ENCODE measurements around the gene TMEM91. TPM values are rescaled to one million over a fixed set of nuclear protein-coding genes. Genes with fewer than 3 reads are reported as not detected.

The TMEM91 gene
- total and polyA plus RNA-seq, 9 of the 15 experiments (the other 6 are each of a cell fraction or from before 2014, with no cell fraction given) = 1.2 to 5.2 (median 2.7) TPM

DNA sequence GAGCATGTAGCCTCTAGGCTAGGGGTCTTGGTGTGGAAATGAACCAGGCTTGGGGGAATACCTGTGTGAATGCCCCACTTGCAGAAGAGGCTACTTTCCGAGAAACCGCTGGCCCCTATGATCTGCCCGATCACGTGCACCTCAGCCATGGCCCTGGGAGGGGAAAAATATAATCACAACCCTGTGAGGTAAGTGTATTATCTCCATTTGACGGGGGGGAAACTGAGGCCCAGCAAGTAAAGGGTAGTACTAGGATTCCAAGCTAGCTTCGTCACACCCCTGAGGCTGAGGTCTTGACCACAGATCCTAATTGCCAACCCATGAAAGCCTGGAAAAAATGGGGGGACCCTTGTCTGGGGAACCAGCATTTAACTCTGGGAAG, 13.0 kb upstream of the TMEM91 start (continued):
- no peak for TF ChIP-seq ZNF282 (CRISPR knock-in tag; IDR thresholded peaks at IDR 0.05)

DNA sequence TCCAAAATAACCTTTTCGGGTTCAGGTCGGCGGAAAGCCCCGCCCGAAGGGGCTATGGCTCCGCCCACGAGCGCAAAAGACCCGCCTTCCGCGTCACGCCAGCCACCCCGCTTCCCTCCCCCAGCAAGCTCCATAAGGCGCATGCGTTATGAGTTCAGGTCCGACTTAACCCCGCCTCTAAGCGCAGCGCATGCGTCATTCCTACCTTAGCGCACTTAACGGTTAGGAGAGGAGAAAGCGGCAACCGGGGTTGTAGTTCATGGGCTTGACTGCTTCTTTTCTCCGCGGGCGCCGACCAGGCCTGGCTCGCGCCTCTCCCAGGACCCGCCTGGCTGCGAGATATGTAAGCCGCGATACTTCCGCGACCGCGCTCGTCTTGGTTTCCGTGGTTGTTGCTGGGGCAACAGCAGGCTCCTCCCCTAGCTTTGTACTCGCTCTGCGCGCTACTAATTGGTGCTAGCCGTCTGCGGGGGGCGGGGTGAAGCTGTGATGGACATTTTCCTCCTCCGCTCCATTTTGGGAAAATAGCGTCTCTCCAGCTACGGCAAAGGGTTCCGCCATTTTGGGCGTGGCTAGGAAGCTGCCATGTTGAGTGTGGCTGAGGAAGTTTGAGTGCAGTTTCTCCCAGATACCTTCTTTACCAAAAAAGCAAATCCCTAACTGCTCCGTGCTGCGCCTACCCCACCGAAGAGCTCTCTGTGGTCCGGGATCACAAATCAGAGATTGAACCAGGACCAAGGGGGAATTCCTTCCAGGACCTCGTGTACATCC, 12.4 kb upstream of the TMEM91 start, which contains the start of gene B9D2:
Gene B9D2 (minus strand): TSS at position 397 of the 771 bp plus-strand sequence. CDS start 630 bp downstream, outside the sequence.
- peaks cover 30 to 46% of the 10 kb centered on the region in 2 experiments for H3K4me1 ChIP-seq (replicated peaks in 1 of 2; ENCODE audit: control insufficient read depth in 2 of 2, insufficient read depth in 2 of 2, low read length in 2 of 2)
- intact Hi-C loops (cut with micrococcal nuclease) = loop anchor here (10.0 kb wide), 1 partner anchor 71 kb away; the partner anchor contains the start of gene DMAC2
- POLR2A ChIA-PET = interaction anchor here (0.6 to 2.9 kb wide), 15 partner anchors 9 to 1027 kb away, joined by 3 to 20 read pairs (median 3); partner anchors contain the start of gene TGFB1
- TF ChIP-seq ZNF212 (CRISPR knock-in tag; IDR thresholded peaks at IDR 0.05) (no peak), BRF1 (IDR thresholded peaks at IDR 0.05; ENCODE audit: borderline replicate concordance, extremely low read depth, insufficient read length) (no peak), CREM (IDR thresholded peaks at IDR 0.05; ENCODE audit: low read depth) (peak; percentile 89), ZNF780A (CRISPR knock-in tag; IDR thresholded peaks at IDR 0.05) (no peak), ZNF3 (CRISPR knock-in tag; IDR thresholded peaks at IDR 0.05) (no peak), ZNF79 (CRISPR knock-in tag; IDR thresholded peaks at IDR 0.05; ENCODE audit: low read depth) (peak; percentile 87), SIN3A (IDR thresholded peaks at IDR 0.05; ENCODE audit: borderline replicate concordance in 2 of 2, control insufficient read depth in 1 of 2, low read depth in 2 of 2, low read length in 2 of 2) (peak in 1 of 2 experiments; percentile 58; a peak in 1 of 4 replicates), SP2 (IDR thresholded peaks at IDR 0.05; ENCODE audit: extremely low read depth, low read depth, low read length, poor library complexity, severe bottlenecking) (peak; percentile 56), HCFC1 (IDR thresholded peaks at IDR 0.05; ENCODE audit: low read depth, low read length) (peak; percentile 87)
- TF ChIP-seq, protein P1, sequence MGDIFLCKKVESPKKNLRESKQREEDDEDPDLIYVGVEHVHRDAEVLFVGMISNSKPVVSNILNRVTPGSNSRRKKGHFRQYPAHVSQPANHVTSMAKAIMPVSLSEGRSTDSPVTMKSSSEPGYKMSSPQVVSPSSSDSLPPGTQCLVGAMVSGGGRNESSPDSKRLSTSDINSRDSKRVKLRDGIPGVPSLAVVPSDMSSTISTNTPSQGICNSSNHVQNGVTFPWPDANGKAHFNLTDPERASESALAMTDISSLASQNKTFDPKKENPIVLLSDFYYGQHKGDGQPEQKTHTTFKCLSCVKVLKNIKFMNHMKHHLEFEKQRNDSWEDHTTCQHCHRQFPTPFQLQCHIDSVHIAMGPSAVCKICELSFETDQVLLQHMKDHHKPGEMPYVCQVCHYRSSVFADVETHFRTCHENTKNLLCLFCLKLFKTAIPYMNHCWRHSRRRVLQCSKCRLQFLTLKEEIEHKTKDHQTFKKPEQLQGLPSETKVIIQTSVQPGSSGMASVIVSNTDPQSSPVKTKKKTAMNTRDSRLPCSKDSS (IDR thresholded peaks at IDR 0.05; ENCODE audit: low read depth, partially characterized antibody) = no peak
- TF ChIP-seq, protein P2, sequence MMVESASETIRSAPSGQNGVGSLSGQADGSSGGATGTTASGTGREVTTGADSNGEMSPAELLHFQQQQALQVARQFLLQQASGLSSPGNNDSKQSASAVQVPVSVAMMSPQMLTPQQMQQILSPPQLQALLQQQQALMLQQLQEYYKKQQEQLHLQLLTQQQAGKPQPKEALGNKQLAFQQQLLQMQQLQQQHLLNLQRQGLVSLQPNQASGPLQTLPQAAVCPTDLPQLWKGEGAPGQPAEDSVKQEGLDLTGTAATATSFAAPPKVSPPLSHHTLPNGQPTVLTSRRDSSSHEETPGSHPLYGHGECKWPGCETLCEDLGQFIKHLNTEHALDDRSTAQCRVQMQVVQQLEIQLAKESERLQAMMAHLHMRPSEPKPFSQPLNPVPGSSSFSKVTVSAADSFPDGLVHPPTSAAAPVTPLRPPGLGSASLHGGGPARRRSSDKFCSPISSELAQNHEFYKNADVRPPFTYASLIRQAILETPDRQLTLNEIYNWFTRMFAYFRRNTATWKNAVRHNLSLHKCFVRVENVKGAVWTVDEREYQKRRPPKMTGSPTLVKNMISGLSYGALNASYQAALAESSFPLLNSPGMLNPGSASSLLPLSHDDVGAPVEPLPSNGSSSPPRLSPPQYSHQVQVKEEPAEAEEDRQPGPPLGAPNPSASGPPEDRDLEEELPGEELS (CRISPR knock-in tag; IDR thresholded peaks at IDR 0.05; ENCODE audit: borderline replicate concordance) = no peak

More for the DNA sequence above, 12.4 kb upstream of the TMEM91 start, which contains the start of gene B9D2:
- no peaks in the 10 kb centered on the region for H4K20me1 ChIP-seq (replicated peaks; ENCODE audit: control insufficient read depth, insufficient read depth, low read length)
- peak; percentile 94 for ATAC-seq
- peak within 1 kb of the TSS; percentile 80 for H3K4me3 ChIP-seq
- FAIRE-seq = peak; percentile 98
- H3K27ac ChIP-seq (ENCODE audit: extremely low read depth, low read depth, low read length) = peak within 1 kb of the TSS; percentile 100
- under 1% methylated on average over 52 of the region's 56 CpGs for WGBS (ENCODE audit: insufficient coverage, low coverage, missing lambda C conversion rate)
- CTCF ChIA-PET (ENCODE audit: low intra/inter-chr PET ratio) = no interaction called here
- BruUV-seq (replicated peaks) = TSS peak; percentile 85
- in situ Hi-C loops (cut with MboI) = no loop called here
- peak within 1 kb of the TSS; percentile 95 for H3K4me2 ChIP-seq (ENCODE audit: insufficient read depth, low read length)
- no peaks in the 10 kb centered on the region for H3K9me3 ChIP-seq (replicated peaks; ENCODE audit: control insufficient read depth, insufficient read depth, low read depth, low read length)
- no peaks in the 10 kb centered on the region for H3K9me1 ChIP-seq (ENCODE audit: control insufficient read depth, insufficient read depth, low read length)
- peaks cover 42% of the 10 kb centered on the region for H3K79me2 ChIP-seq (ENCODE audit: control insufficient read depth, insufficient read depth, low read length)
- H3K27me3 ChIP-seq (ENCODE audit: control insufficient read depth in 2 of 2, insufficient read depth in 2 of 2, low read length in 2 of 2) = no peaks in the 10 kb centered on the region
- peaks cover 4% of the 10 kb centered on the region; the same call in 2 of the 3 replicates for H3K36me3 ChIP-seq (ENCODE audit: control insufficient read depth, insufficient read depth, low read length)
- H3K9ac ChIP-seq (ENCODE audit: insufficient read depth in 1 of 2, low read depth in 2 of 2, low read length in 2 of 2) = peak within 1 kb of the TSS; percentile 97 to 99
- H2AFZ ChIP-seq (ENCODE audit: low read depth, low read length) = peak within 1 kb of the TSS; percentile 98
- peak; percentile 97 to 99 (median 98) for DNase-seq (ENCODE audit: extremely low read depth in 1 of 4, low spot score in 3 of 4)

Measured in K562 (cell line).